ENCODE measurements around the gene UPF2. TPM values are rescaled to one million over a fixed set of nuclear protein-coding genes. Genes with fewer than 3 reads are reported as not detected.
A peak's percentile ranks its signal among the peaks of the same experiment; 100 is the strongest.
"Not testable (repeated sequence)": the region's sequence is repeated elsewhere in the genome, so short reads cannot be mapped to it uniquely, and the experiment has no call there.

Gene UPF2
- 24.7 TPM for polyA plus RNA-seq (2013, experiment 1 of 4)
- 30.6 TPM for polyA plus RNA-seq (2013, experiment 2 of 4)
- polyA plus RNA-seq (2013, experiment 3 of 4), result 20.0 TPM
- 22.3 TPM for polyA plus RNA-seq (2013, experiment 4 of 4)

GRCh38 chr10:12042797-12043651 is at the start of gene UPF2:
UPF2 (minus strand) TSS chr10:12042809; CDS start chr10:12035423, 7,386 bp downstream.
- no peaks in the 10 kb centered on the region for H3K9me3 ChIP-seq (ENCODE audit: control insufficient read depth, low read length)
- no peaks in the 10 kb centered on the region for H3K36me3 ChIP-seq (ENCODE audit: control insufficient read depth, insufficient read depth, low read length)
- H3K27ac ChIP-seq (ENCODE audit: insufficient read depth, low read depth, low read length, poor library complexity, severe bottlenecking), result peak within 1 kb of the TSS; percentile 98
- no peaks in the 10 kb centered on the region for H3K4me1 ChIP-seq (ENCODE audit: control insufficient read depth, insufficient read depth, low read length)
- H3K4me3 ChIP-seq (ENCODE audit: insufficient read depth, low read depth, low read length), result peak within 1 kb of the TSS; percentile 95
- no peaks in the 10 kb centered on the region for H3K27me3 ChIP-seq (ENCODE audit: control insufficient read depth, insufficient read depth, low read length, poor library complexity, severe bottlenecking)
- WGBS, 2 experiments, result 7% methylated on average over 51 to 55 of the region's 56 CpGs

GRCh38 chr10:12091421-12091820 is 48.8 kb upstream of the UPF2 start:
- H3K9me3 ChIP-seq (ENCODE audit: control insufficient read depth, low read length), result no peaks in the 10 kb centered on the region
- H3K27ac ChIP-seq (ENCODE audit: insufficient read depth, low read depth, low read length, poor library complexity, severe bottlenecking), result no peak overlapping the region
- WGBS, 2 experiments, result 99 to 100% methylated on average over 4 of the region's 4 CpGs
- H3K27me3 ChIP-seq (ENCODE audit: control insufficient read depth, insufficient read depth, low read length, poor library complexity, severe bottlenecking), result no peaks in the 10 kb centered on the region
- H3K36me3 ChIP-seq (ENCODE audit: control insufficient read depth, insufficient read depth, low read length), result peaks cover 52% of the 10 kb centered on the region
- no peak overlapping the region for H3K4me3 ChIP-seq (ENCODE audit: insufficient read depth, low read depth, low read length)
- no peaks in the 10 kb centered on the region for H3K4me1 ChIP-seq (ENCODE audit: control insufficient read depth, insufficient read depth, low read length)

GRCh38 chr10:12088919-12089318 is 46.3 kb upstream of the UPF2 start:
- no peak overlapping the region for H3K4me3 ChIP-seq (ENCODE audit: insufficient read depth, low read depth, low read length)

GRCh38 chr10:12081879-12082557 is 39.4 kb upstream of the UPF2 start:
- H3K27ac ChIP-seq (ENCODE audit: insufficient read depth, low read depth, low read length, poor library complexity, severe bottlenecking), result no peak overlapping the region
- H3K4me1 ChIP-seq (ENCODE audit: control insufficient read depth, insufficient read depth, low read length), result no peaks in the 10 kb centered on the region
- H3K9me3 ChIP-seq (ENCODE audit: control insufficient read depth, low read length), result no peaks in the 10 kb centered on the region
- H3K36me3 ChIP-seq (ENCODE audit: control insufficient read depth, insufficient read depth, low read length), result peaks cover 5% of the 10 kb centered on the region
- H3K27me3 ChIP-seq (ENCODE audit: control insufficient read depth, insufficient read depth, low read length, poor library complexity, severe bottlenecking), result no peaks in the 10 kb centered on the region
- WGBS, 2 experiments, result 94 to 97% methylated on average over 6 of the region's 6 CpGs
- no peak overlapping the region for H3K4me3 ChIP-seq (ENCODE audit: insufficient read depth, low read depth, low read length)

More at GRCh38 chr10:12088919-12089318, 46.3 kb upstream of the UPF2 start:
- H3K4me1 ChIP-seq (ENCODE audit: control insufficient read depth, insufficient read depth, low read length), result no peaks in the 10 kb centered on the region
- H3K9me3 ChIP-seq (ENCODE audit: control insufficient read depth, low read length), result no peaks in the 10 kb centered on the region
- WGBS, 2 experiments, result 96 to 97% methylated on average over 14 of the region's 14 CpGs
- H3K36me3 ChIP-seq (ENCODE audit: control insufficient read depth, insufficient read depth, low read length), result peaks cover 44% of the 10 kb centered on the region
- no peaks in the 10 kb centered on the region for H3K27me3 ChIP-seq (ENCODE audit: control insufficient read depth, insufficient read depth, low read length, poor library complexity, severe bottlenecking)
- no peak overlapping the region for H3K27ac ChIP-seq (ENCODE audit: insufficient read depth, low read depth, low read length, poor library complexity, severe bottlenecking)

- H3K9me3 ChIP-seq (ENCODE audit: control insufficient read depth, low read length), result no peaks in the 10 kb centered on the region
- 89 to 92% methylated on average over 8 of the region's 8 CpGs for WGBS, 2 experiments
- no peak overlapping the region for H3K4me3 ChIP-seq (ENCODE audit: insufficient read depth, low read depth, low read length)
- H3K27ac ChIP-seq (ENCODE audit: insufficient read depth, low read depth, low read length, poor library complexity, severe bottlenecking), result no peak overlapping the region
- no peaks in the 10 kb centered on the region for H3K36me3 ChIP-seq (ENCODE audit: control insufficient read depth, insufficient read depth, low read length)
- H3K27me3 ChIP-seq (ENCODE audit: control insufficient read depth, insufficient read depth, low read length, poor library complexity, severe bottlenecking), result no peaks in the 10 kb centered on the region
- H3K4me1 ChIP-seq (ENCODE audit: control insufficient read depth, insufficient read depth, low read length), result no peaks in the 10 kb centered on the region
Measured at GRCh38 chr10:12081470-12081869, 38.9 kb upstream of the UPF2 start.

GRCh38 chr10:12077580-12078180 is 35.1 kb upstream of the UPF2 start:
- H3K36me3 ChIP-seq (ENCODE audit: control insufficient read depth, insufficient read depth, low read length), result no peaks in the 10 kb centered on the region
- WGBS, 2 experiments, result 84% methylated on average over 9 of the region's 9 CpGs
- no peak overlapping the region for H3K27ac ChIP-seq (ENCODE audit: insufficient read depth, low read depth, low read length, poor library complexity, severe bottlenecking)
- H3K4me3 ChIP-seq (ENCODE audit: insufficient read depth, low read depth, low read length), result no peak overlapping the region
- H3K4me1 ChIP-seq (ENCODE audit: control insufficient read depth, insufficient read depth, low read length), result no peaks in the 10 kb centered on the region
- no peaks in the 10 kb centered on the region for H3K9me3 ChIP-seq (ENCODE audit: control insufficient read depth, low read length)
- H3K27me3 ChIP-seq (ENCODE audit: control insufficient read depth, insufficient read depth, low read length, poor library complexity, severe bottlenecking), result no peaks in the 10 kb centered on the region

- 94 to 95% methylated on average over 4 of the region's 4 CpGs for WGBS, 2 experiments
- Histone ChIP-seq H3K4me1 (ENCODE audit: control insufficient read depth, insufficient read depth, low read length) (peaks cover 2% of the 10 kb centered on the region), H3K4me3 (ENCODE audit: insufficient read depth, low read depth, low read length) (no peak overlapping the region), H3K9me3 (ENCODE audit: control insufficient read depth, low read length) (no peaks in the 10 kb centered on the region), H3K27ac (ENCODE audit: insufficient read depth, low read depth, low read length, poor library complexity, severe bottlenecking) (no peak overlapping the region), H3K36me3 (ENCODE audit: control insufficient read depth, insufficient read depth, low read length) (no peaks in the 10 kb centered on the region), H3K27me3 (ENCODE audit: control insufficient read depth, insufficient read depth, low read length, poor library complexity, severe bottlenecking) (no peaks in the 10 kb centered on the region)
Measured at GRCh38 chr10:12073526-12073925, 30.9 kb upstream of the UPF2 start.

- not testable (repeated sequence) for H3K9me3 ChIP-seq (ENCODE audit: control insufficient read depth, low read length); H3K36me3 ChIP-seq (ENCODE audit: control insufficient read depth, insufficient read depth, low read length); H3K27me3 ChIP-seq (ENCODE audit: control insufficient read depth, insufficient read depth, low read length, poor library complexity, severe bottlenecking); H3K27ac ChIP-seq (ENCODE audit: insufficient read depth, low read depth, low read length, poor library complexity, severe bottlenecking); H3K4me3 ChIP-seq (ENCODE audit: insufficient read depth, low read depth, low read length); H3K4me1 ChIP-seq (ENCODE audit: control insufficient read depth, insufficient read depth, low read length)
- WGBS, 2 experiments, result 92 to 95% methylated on average over 12 to 15 of the region's 15 CpGs
Measured at GRCh38 chr10:12071441-12071840, 28.8 kb upstream of the UPF2 start.

- Histone ChIP-seq H3K4me3 (ENCODE audit: insufficient read depth, low read depth, low read length) (peak within 1 kb of the TSS; percentile 94), H3K36me3 (ENCODE audit: control insufficient read depth, insufficient read depth, low read length) (no peaks in the 10 kb centered on the region), H3K27me3 (ENCODE audit: control insufficient read depth, insufficient read depth, low read length, poor library complexity, severe bottlenecking) (no peaks in the 10 kb centered on the region), H3K27ac (ENCODE audit: insufficient read depth, low read depth, low read length, poor library complexity, severe bottlenecking) (peak within 1 kb of the TSS; percentile 83), H3K9me3 (ENCODE audit: control insufficient read depth, low read length) (no peaks in the 10 kb centered on the region), H3K4me1 (ENCODE audit: control insufficient read depth, insufficient read depth, low read length) (peaks cover 2% of the 10 kb centered on the region)
- WGBS, 2 experiments, result 7 to 8% methylated on average over 66 of the region's 66 CpGs
Measured at GRCh38 chr10:12068449-12069269, 26.1 kb upstream of the UPF2 start, which contains the start of gene DHTKD1. DHTKD1 (plus strand) TSS chr10:12068954; CDS start chr10:12069034, 80 bp downstream.
